RWPE2 (cell line): Measurements from ENCODE around the gene MAP3K7CL.

Experiments used
- ATAC-seq: fragments of 200-7000 bp; cut with Tn5 transposase; 3 replicates; pipeline ENCODE4 v1.9.1; 2021; ENCODE audit warnings: low read depth
- DNase-seq: peaks from one replicate; pipeline ENCODE4 v3.0.0-alpha.2; 2020; ENCODE audit warnings: low spot score
- H3K27ac ChIP-seq: fragments of 450-650 bp; 2 replicates; pipeline ENCODE4 v1.5.1; 2017; ENCODE audit warnings: mild to moderate bottlenecking; ENCODE audit not compliant: poor library complexity, severe bottlenecking
- H3K27me3 ChIP-seq: fragments of 250-450 bp; sonication (Bioruptor Pico); 2 replicates; pipeline ENCODE4 v1.5.1; 2021; ENCODE audit warnings: mild to moderate bottlenecking, moderate library complexity; ENCODE audit not compliant: insufficient read depth, poor library complexity, severe bottlenecking
- H3K36me3 ChIP-seq: fragments of 250-450 bp; sonication (Bioruptor Pico); 2 replicates; pipeline ENCODE4 v1.5.1; 2020; ENCODE audit warnings: low read depth, mild to moderate bottlenecking, moderate library complexity
- H3K4me1 ChIP-seq: fragments of 250-450 bp; sonication (Bioruptor Pico); 2 replicates; pipeline ENCODE4 v1.5.1; 2021; ENCODE audit warnings: mild to moderate bottlenecking, moderate library complexity; ENCODE audit not compliant: insufficient read depth, poor library complexity, severe bottlenecking
- H3K4me3 ChIP-seq: fragments of 250-450 bp; sonication (Bioruptor Pico); 2 replicates; pipeline ENCODE4 v1.5.1; 2021; ENCODE audit warnings: mild to moderate bottlenecking, moderate library complexity; ENCODE audit not compliant: severe bottlenecking
- H3K9me3 ChIP-seq: fragments of 250-450 bp; sonication (Bioruptor Pico); 2 replicates; pipeline ENCODE4 v1.5.1; 2021; ENCODE audit warnings: mild to moderate bottlenecking, moderate library complexity; ENCODE audit not compliant: severe bottlenecking
- CTCF ChIP-seq: fragments of 450-650 bp; IDR thresholded peaks from one replicate; pipeline ENCODE4 v1.5.1; 2017; ENCODE audit warnings: mild to moderate bottlenecking, moderate library complexity; ENCODE audit not compliant: poor library complexity, severe bottlenecking

The MAP3K7CL gene

GRCh38 chr21:29144736-29145353, 14.4 kb downstream of the MAP3K7CL start:
- Histone ChIP-seq H3K27me3 (no peaks in the 10 kb centered on the region), H3K36me3 (no peaks in the 10 kb centered on the region), H3K27ac (peak overlapping the region; percentile 97), H3K4me3 (no peak overlapping the region), H3K9me3 (no peaks in the 10 kb centered on the region), H3K4me1 (peaks cover 33% of the 10 kb centered on the region)
- TF ChIP-seq CTCF: no peak
- ATAC-seq: no peak
- no peak for DNase-seq

GRCh38 chr21:29145354-29145782, 14.9 kb downstream of the MAP3K7CL start:
- H3K27me3 ChIP-seq: no peaks in the 10 kb centered on the region
- DNase-seq (no peak), ATAC-seq (peak; percentile 75)
- peak overlapping the region; percentile 97 for H3K27ac ChIP-seq
- H3K36me3 ChIP-seq: no peaks in the 10 kb centered on the region
- no peak overlapping the region for H3K4me3 ChIP-seq
- H3K4me1 ChIP-seq: peaks cover 38% of the 10 kb centered on the region
- H3K9me3 ChIP-seq: no peaks in the 10 kb centered on the region
- no peak for TF ChIP-seq CTCF

- no peak for TF ChIP-seq CTCF
- H3K27ac ChIP-seq: peak overlapping the region; percentile 97
- H3K9me3 ChIP-seq: no peaks in the 10 kb centered on the region
- H3K4me3 ChIP-seq: no peak overlapping the region
- DNase-seq: no peak
- no peaks in the 10 kb centered on the region for H3K27me3 ChIP-seq
- ATAC-seq: peak; percentile 82
- peaks cover 38% of the 10 kb centered on the region for H3K4me1 ChIP-seq
- no peaks in the 10 kb centered on the region for H3K36me3 ChIP-seq
Observed at GRCh38 chr21:29145852-29146453, 15.5 kb downstream of the MAP3K7CL start.

- no peaks in the 10 kb centered on the region for H3K27me3 ChIP-seq
- no peak overlapping the region for H3K4me3 ChIP-seq
- peak overlapping the region; percentile 97 for H3K27ac ChIP-seq
Observed at GRCh38 chr21:29146726-29147125, 16.3 kb downstream of the MAP3K7CL start.

More at GRCh38 chr21:29146726-29147125, 16.3 kb downstream of the MAP3K7CL start:
- DNase-seq: no peak
- TF ChIP-seq CTCF: no peak
- ATAC-seq: no peak
- peaks cover 38% of the 10 kb centered on the region for H3K4me1 ChIP-seq
- no peaks in the 10 kb centered on the region for H3K9me3 ChIP-seq
- H3K36me3 ChIP-seq: no peaks in the 10 kb centered on the region
